Parathyroid adenoma (tissue), 2 donors: ENCODE results near the gene SHOC2.

Source experiments
- H2AFZ ChIP-seq: fragments of 300-600 bp; sonication (generic); one replicate; pipeline ENCODE4 v1.7.0; 2017; ENCODE audit warnings: antibody characterized with exemption, mild to moderate bottlenecking
- H3K27ac ChIP-seq: fragments of 300-600 bp; sonication (generic); one replicate; pipeline ENCODE4 v1.7.0; 2017
- H3K27me3 ChIP-seq: fragments of 300-600 bp; sonication (generic); one replicate; pipeline ENCODE4 v1.7.0; 2017; ENCODE audit warnings: low read length; ENCODE audit not compliant: control insufficient read depth, insufficient read depth
- H3K36me3 ChIP-seq: fragments of 300-600 bp; sonication (generic); one replicate; pipeline ENCODE4 v1.7.0; 2017; ENCODE audit warnings: low read length; ENCODE audit not compliant: control insufficient read depth, insufficient read depth
- H3K4me1 ChIP-seq: fragments of 300-600 bp; sonication (generic); one replicate; pipeline ENCODE4 v1.7.0; 2017; ENCODE audit warnings: control low read depth
- H3K4me2 ChIP-seq: fragments of 300-600 bp; sonication (generic); one replicate; pipeline ENCODE4 v1.7.0; 2017; ENCODE audit warnings: low read length
- H3K4me3 ChIP-seq: fragments of 300-600 bp; sonication (generic); one replicate; pipeline ENCODE4 v1.7.0; 2017; ENCODE audit warnings: low read depth, low read length
- H3K79me2 ChIP-seq: fragments of 300-600 bp; sonication (generic); one replicate; pipeline ENCODE4 v1.7.0; 2017; ENCODE audit warnings: control low read depth
- H3K9ac ChIP-seq: fragments of 300-600 bp; sonication (generic); one replicate; pipeline ENCODE4 v1.7.0; 2017; ENCODE audit warnings: mild to moderate bottlenecking
- H3K9me3 ChIP-seq: fragments of 300-600 bp; sonication (generic); one replicate; pipeline ENCODE4 v1.7.0; 2017; ENCODE audit warnings: low read length; ENCODE audit not compliant: control insufficient read depth
- CTCF ChIP-seq: fragments of 300-600 bp; sonication (generic); IDR thresholded peaks from one replicate; pipeline ENCODE4 v1.7.0; 2017; ENCODE audit warnings: antibody characterized with exemption, mild to moderate bottlenecking
- donor health status: primary hyperparathyroidism.

The SHOC2 gene

GRCh38 chr10:110885932-110886674 lies 33.3 kb upstream of the SHOC2 start:
- Histone ChIP-seq H2AFZ (no peak overlapping the region), H3K36me3 (peaks cover 4% of the 10 kb centered on the region), H3K9ac (no peak overlapping the region), H3K4me2 (peak overlapping the region; percentile 83), H3K27me3 (no peaks in the 10 kb centered on the region), H3K4me1 (peaks cover 25% of the 10 kb centered on the region), H3K79me2 (peaks cover 14% of the 10 kb centered on the region), H3K27ac (peak overlapping the region; percentile 56), H3K9me3 (no peaks in the 10 kb centered on the region), H3K4me3 (peak overlapping the region; percentile 63)
- TF ChIP-seq CTCF, result no peak

- no peak for TF ChIP-seq CTCF
- H3K79me2 ChIP-seq, result peaks cover 12% of the 10 kb centered on the region
- no peaks in the 10 kb centered on the region for H3K27me3 ChIP-seq
- no peak overlapping the region for H3K9ac ChIP-seq
- peak overlapping the region; percentile 64 for H3K4me2 ChIP-seq
- peak overlapping the region; percentile 63 for H3K4me3 ChIP-seq
- no peak overlapping the region for H3K27ac ChIP-seq
- peaks cover 4% of the 10 kb centered on the region for H3K36me3 ChIP-seq
- H3K4me1 ChIP-seq, result peaks cover 28% of the 10 kb centered on the region
- H2AFZ ChIP-seq, result no peak overlapping the region
- no peaks in the 10 kb centered on the region for H3K9me3 ChIP-seq
Measured at GRCh38 chr10:110887560-110887959, 31.8 kb upstream of the SHOC2 start.

GRCh38 chr10:110892602-110893288 lies 26.7 kb upstream of the SHOC2 start:
- H3K27me3 ChIP-seq, result no peaks in the 10 kb centered on the region

GRCh38 chr10:110893559-110894179 lies 25.7 kb upstream of the SHOC2 start:
- H3K36me3 ChIP-seq, result peaks cover 12% of the 10 kb centered on the region
- TF ChIP-seq CTCF, result peak; percentile 65
- no peaks in the 10 kb centered on the region for H3K9me3 ChIP-seq
- H3K4me1 ChIP-seq, result peaks cover 29% of the 10 kb centered on the region
- no peak overlapping the region for H3K4me3 ChIP-seq
- H3K27me3 ChIP-seq, result no peaks in the 10 kb centered on the region
- peak overlapping the region; percentile 50 for H3K4me2 ChIP-seq
- peaks cover 20% of the 10 kb centered on the region for H3K79me2 ChIP-seq
- no peak overlapping the region for H2AFZ ChIP-seq
- no peak overlapping the region for H3K9ac ChIP-seq
- peak overlapping the region; percentile 9 for H3K27ac ChIP-seq

More at GRCh38 chr10:110892602-110893288, 26.7 kb upstream of the SHOC2 start:
- H3K4me2 ChIP-seq, result peak overlapping the region; percentile 21
- H3K27ac ChIP-seq, result no peak overlapping the region
- peaks cover 20% of the 10 kb centered on the region for H3K79me2 ChIP-seq
- no peak overlapping the region for H2AFZ ChIP-seq
- no peak overlapping the region for H3K9ac ChIP-seq
- peaks cover 8% of the 10 kb centered on the region for H3K36me3 ChIP-seq
- no peaks in the 10 kb centered on the region for H3K9me3 ChIP-seq
- H3K4me3 ChIP-seq, result no peak overlapping the region
- peaks cover 29% of the 10 kb centered on the region for H3K4me1 ChIP-seq
- no peak for TF ChIP-seq CTCF
